GM18508 (cell line): ENCODE data around the gene TNFSF10.
"Not testable (repeated sequence)": the region's sequence is repeated elsewhere in the genome, so short reads cannot be mapped to it uniquely, and the experiment has no call there.

ENCODE experiments used
- ATAC-seq: cut with Tn5 transposase; IDR thresholded peaks from one replicate; pipeline ENCODE4 v1.9.1; 2021; ENCODE audit warnings: moderate number of reproducible peaks; ENCODE audit not compliant: insufficient read depth, unreplicated experiment

TNFSF10 gene

DNA sequence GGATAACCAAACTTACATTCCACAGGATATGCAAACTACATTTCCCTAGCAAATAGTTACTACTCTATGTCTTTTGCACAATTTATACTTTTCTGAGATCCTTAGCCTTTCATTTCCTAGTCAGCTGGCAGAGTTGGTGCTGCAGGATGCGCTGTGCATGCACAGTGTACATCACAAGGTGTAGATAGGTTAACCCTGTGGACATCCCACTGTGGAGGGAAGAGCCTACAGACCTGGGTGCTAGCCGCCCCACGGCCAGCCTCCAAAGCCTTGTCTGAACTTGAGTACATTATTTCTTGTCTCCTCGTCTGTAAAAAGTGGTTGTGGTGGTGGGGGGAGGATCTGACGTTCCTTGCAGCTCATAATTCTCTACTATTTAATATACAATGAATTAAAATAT, 3.5 kb downstream of the TNFSF10 start:
- ATAC-seq, result no peak

DNA sequence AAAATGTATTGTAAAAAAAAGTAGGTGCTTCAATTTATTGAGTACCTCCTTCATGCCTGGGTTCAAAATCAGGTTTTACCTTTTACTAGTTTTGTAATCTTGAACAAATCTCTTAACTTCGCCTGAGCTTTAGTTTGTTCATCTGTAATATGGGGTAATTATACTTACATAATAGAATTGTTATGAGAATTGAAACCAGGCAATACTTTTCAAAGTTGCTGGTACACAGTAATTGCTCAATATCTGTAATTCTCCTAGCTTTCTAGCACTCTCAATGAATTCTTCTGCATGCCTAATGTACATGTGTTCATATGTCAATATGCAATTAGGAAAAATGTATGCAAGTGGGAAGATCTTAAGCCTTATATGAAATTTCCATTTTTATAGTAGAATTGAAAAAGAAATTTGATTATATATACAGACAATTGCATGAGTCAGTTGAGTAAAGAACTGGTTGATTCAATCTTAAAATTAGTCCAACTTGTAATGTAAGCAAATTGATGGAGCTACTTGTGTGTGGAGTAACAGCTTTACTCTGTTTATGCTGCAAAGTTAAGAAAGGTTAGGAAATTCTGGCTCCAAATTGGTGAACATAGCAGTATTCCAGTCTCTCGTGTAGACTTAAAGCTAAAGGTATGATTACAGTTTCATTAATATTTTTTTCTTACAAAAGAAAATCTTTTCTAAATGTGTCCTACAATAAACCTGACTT, 4.1 kb downstream of the TNFSF10 start:
- no peak for ATAC-seq

DNA sequence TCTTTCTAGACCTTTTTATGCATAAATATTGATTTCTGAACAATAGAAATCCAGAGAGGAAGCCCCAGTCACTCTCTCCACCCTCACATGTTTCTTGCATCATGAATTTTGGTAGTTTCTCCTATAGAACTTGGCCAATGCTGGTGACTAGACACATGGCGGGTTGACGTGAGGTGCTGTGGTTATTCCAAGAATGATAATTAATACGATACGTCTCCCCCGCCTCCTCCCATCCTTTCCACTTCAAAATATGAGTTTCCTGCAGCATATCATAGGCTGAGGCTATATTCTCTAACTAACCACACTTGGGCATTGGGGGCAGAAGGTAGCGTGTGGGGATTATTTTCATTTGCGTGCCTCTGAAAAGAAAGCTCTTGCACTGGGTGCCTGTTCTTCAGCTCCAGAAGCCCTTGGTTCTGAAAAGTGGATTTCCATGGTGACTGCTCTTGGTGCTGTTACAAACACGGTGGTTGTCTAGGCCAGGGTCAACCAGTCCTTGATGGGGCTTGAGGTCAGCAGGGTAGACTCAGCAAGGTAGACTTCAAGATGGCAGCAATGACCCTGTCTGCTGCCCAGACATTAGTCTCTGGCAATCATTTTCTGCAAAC, 5.3 kb downstream of the TNFSF10 start:
- no peak for ATAC-seq

DNA sequence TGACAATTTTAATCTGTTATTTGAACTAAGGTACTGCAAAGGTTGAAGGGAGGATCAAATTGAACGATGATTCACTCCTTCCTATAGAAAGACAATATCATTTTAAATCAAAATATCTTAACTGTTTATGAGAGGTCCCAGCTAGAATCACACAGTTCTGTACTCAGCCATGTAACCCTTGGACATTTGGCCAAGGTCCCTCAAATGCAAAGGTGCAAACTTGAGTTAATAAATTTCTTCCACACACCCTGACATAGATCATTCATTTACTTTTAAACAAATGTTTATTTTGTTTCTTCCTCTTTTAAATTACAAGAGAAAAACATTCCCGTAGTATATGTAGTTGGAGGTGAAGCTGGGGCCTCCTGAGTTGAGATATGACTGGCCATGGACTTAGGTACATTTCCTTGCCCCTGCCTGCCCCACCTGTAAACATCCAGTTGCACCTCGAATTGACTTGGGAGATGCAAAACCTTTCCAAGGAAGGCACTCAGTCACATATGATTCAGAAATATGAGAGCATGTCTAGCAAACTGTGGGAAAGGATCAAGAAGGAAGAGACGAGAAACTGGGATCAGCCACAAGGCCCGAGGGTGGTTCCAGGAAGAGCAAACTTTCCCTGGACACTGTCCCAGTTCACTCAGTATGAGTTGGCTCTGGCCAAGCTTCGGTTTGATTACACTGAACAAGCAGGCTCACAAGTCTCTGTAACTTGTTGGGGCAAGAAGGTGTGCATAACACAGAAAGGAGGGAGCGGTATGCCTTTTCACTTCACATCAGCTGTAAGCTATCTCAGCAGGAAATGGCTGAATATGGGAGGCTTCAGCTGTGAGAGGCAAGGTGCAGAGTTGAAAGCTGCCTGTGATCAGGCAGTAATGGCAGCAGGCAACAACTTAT, 6.7 kb downstream of the TNFSF10 start:
- ATAC-seq, result no peak

DNA sequence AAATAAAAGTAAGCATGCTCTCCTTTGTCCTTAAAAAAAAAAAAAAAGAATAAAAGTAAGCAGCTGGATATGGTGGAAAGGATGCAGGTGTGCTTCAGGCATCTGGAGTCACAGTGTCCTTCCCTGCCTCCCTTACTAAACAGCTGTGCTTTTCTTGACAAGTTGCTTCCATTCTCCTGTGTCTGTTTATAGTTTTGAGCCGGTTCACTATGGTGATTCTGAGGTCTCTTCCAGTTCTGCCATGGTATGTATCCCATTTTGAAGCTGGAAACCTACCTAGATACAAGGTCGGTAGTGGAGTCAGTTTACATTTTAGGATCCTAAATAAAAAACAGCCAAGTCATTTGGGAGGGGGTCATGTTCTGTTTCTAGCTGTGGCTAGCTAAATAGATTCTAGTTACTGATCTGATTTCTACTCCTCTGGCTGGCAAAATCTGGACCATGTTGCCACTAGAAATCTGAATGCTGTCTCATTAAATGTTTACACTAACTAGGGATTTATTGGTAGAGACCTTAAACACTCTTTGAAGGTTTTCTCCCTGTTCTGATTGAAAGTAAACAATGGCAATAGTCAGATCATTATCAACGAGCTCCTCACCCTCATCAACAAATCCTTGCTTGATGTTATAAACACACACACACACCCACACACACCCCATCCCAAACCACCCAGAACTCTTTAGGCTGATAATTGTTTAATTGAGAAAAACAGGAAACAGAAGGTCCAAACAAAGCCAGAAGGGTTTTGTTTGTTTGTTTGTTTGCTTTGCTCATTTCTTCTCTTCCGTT, 7.9 kb downstream of the TNFSF10 start:
- no peak for ATAC-seq

DNA sequence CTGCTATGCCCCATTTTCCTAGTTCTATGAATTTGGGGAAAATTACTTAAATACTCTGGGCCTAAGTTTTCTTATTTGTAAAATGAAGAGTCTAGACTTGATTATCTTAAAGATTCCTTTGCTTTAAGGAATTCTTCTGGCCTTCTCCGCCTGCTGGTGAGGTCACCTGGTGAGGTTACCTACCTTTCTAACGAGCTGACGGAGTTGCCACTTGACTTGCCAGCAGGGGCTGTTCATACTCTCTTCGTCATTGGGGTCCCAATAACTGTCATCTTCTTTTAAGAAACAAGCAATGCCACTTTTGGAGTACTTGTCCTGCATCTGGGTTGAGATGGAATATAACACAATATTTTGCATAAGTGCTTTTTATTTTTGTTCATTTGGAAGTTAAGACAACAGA, 8.6 kb downstream of the TNFSF10 start:
- ATAC-seq, result no peak

DNA sequence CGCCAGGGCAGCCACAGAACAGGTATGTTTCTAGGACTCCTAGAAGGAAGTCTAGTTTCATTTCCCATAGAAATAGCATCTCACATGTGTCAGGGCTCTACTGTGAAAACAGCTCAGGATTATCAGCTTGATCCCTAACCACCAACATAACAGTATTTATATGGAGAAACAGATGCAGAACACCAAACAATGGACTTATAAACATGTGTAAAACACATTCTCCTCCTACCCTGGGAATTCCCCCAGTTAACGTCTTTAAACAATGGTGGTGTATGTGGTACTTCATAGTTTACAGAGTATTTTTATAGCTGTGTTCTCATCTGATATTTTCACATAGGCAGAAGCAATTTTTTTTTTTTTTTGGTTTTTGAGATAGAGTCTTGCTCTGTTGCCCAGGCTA, 9.7 kb downstream of the TNFSF10 start:
- ATAC-seq, result no peak

DNA sequence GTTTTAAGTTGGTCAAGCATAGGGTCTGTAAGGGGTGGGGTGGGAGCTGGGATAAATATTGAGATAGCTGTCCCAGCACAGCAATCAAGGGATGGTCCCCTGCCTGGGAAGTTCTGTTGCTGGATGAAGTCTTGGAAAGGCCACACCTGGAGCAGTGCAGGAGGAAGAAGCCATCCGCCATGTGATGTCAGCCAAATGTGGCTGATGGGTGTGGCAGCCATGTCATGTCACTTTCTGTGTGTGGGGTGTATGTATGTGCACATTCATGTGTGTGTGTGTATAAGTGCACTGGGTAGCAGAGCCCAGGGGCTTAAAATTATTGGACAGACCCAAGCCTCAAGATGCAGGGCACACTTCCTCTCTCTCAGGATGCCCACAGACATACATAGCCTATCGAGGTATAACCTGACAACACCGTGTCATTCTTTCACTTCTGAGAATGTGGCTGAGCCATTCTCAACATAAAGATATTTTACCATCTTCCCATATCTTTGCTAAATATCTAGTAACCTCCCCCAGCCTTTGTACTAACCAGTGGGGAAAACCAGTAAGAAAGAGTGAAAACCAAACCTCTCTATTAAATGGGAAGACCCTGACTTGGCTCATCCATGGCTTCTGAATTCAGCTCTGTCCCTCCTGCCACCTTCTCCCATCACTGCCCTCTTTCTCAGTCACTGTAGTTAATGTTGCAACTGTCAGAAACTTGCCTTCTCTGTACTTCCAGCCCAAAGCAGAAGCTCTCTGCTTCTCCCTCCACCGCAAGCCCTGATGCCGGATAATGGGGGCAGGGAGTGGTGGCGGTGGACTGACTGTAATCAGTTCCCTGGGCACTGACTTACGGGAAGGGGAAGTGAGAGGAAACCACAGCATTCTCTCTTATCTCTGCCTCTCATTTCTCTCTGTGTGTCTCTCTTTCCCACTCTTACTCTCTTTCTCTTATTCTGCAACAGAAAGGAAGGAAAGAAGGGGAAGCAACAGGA, 11.2 kb downstream of the TNFSF10 start:
- ATAC-seq, result peak; percentile 53

DNA sequence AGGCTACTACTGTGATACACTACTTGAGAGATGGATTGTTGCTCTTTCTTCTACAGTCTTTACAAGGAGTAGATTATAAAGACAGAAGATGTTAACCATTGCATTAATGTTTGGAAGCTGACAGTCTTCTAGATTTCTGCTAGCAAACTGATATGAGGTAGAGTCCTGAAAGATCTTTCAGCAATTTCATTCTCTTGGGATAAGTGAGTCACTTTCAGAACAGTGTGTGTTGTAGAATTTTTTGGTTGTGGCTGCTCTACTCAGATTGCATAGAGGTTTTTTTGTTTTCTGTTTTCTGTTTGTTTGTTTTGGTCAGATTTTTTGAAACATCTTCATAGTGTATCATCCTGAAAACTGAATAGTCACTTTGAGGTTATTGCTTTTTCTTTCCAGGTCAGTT, 17.1 kb downstream of the TNFSF10 start:
- ATAC-seq, result no peak

DNA sequence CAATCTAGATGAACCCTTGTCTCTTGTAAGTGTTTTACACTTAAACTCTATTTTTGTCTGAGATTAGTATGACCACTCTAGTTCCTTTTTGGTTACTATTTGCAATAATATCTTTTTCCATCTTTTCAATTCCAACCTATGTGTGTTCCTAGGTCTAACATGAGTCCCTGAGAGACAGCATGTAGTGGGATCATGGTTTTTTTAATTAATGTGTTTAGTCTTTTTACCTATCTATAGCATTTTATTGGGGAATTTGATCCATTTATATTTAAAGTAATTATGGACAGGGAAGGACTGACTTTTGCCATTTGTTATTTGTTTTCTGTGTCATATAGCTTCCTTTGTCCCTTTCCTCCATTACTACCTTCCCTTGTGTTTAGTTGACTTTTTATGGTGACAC, 21.7 kb downstream of the TNFSF10 start:
- ATAC-seq, result no peak

DNA sequence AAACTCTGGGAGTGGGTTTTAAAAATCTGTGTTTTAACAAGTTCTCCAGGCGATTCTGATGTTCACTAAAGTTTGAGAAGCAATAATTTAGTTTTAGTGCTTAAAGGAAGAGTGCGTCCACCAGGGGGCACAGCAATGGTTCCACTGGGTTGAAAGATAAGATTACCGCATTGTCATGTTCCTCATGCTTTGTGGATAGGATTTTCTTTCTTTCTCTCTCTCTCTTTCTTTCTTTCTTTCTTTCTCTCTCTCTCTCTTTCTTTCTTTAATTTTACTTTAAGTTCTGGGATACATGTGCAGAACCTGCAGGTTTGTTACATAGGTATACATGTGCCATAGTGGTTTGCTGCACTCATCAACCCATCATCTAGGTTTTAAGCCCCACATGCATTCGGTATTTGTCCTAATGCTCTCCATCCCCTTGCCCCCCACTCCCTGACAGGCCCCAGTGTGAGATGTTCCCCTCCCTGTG, 33.0 kb downstream of the TNFSF10 start:
- not testable (repeated sequence) for ATAC-seq

DNA sequence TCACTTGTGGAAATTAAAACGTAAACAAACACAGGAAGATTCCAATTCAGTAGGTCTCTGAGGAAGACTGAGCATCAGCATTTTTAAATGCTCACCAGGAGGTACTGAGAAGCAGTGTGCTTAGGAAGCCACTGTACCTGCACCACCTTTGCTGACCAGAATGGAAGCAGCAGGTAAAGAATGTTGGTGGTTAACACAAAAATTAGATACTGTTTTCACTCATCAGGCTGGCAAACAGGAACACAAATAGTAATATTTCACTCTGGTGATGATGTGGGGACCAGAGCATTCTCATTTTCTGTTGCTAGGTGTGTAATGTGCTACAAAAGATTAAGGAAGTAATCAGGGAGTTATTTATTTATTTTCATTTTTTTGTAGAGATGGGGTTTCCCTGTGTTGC, 45.1 kb downstream of the TNFSF10 start:
- ATAC-seq, result no peak

DNA sequence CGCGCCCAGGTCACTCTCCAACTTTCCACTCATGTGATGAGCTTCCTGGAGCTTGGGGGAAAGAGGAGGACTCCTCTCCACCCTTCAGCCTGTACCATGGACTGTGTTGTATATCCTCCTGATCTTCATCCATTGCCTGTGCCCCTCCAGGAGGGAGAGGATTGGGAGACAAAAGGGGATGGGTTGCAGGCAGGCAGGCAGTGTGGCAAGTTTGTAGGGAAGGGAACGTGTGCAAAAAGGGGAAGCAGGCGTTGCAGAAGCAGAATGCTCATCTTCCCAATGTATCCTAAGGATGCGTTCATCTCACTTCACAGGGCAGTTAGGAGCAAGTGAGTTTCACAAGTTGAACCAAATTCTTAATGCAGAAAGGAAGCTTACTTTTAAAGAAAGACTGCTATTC, 46.9 kb downstream of the TNFSF10 start:
- ATAC-seq, result no peak

DNA sequence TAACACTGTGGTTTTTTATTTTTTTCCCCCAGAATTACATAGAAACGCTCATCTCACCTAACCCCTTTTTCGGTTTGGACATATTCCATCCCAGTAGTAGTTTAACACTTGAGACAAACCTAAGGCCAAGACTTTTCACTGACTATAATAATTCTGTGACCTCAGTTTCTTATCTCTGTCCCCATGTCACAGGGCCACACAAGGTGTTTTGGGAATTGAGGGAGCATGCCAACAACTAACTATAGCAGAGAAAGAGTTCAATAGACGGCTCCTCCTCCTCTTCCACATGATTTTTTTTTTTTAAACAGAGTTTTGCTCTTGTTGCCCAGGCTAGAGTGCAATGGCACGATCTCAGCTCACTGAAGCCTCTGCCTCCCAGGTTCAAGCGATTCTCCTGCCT, 47.5 kb downstream of the TNFSF10 start:
- no peak for ATAC-seq

DNA sequence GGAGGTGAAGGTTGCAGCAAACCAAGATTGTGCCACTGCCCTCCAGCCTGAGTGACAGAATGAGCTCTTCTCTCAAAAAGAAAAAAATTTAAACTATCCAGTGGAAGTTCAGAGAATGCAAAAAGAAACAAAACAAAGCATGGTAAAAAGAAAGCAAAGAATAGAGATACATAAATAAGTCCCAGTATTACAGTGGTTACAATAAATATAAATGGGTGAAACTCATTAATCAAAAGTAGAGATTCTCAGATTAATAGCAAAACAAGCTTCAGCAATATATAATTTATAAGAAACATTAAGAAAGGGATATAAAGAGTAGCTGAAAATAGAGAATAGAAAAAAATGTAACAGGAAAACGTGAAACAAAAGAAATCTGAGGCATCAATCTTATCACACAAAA, 51.3 kb downstream of the TNFSF10 start:
- ATAC-seq, result no peak

DNA sequence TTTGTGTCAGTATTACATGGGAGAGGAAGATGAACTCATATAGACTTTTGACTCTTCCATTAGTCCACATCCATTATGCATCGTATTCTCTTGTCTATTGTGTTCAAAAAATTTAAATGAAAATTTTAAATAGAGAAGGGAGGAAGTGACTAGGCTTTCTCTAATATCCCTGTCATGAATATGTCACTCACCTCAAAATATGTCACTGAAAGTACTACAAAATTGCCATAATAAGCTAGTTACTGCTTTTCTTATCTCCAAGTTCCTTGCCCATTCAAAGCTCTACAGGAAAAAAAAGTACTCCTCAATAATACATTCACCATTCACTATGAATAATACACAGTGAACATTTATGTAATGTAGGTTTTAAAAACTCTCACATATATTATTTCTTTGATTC, 52.6 kb downstream of the TNFSF10 start:
- no peak for ATAC-seq

DNA sequence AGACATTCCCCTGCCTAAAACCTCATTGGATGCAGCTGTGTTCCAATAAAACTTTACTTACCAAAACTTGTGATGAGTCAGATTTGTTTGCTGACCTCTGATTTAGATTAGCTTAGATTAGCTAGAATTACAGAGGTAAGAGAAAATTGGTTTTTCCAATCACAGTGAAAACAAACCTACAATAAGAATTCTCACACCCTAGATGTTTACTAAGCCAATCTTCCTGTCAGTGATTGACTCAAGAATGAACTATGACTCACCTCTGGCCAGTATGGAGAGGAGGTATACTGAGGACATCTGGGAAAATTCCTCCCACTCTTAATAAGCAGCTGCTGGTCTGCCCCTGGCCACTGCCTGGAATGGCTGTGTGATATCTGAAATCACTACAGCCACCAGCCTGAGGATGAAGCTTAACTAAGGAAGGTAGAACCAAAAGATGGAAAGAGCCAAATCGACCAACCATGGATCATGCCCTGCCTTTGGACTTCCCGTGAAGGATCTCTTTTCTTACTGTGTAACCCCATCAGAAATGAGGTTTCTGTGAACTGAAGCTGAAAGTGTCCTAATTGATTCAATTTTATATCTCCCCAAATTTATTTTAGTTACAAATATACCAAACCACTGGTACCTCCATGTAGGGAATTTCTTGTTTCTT, 55.9 kb downstream of the TNFSF10 start:
- no peak for ATAC-seq

DNA sequence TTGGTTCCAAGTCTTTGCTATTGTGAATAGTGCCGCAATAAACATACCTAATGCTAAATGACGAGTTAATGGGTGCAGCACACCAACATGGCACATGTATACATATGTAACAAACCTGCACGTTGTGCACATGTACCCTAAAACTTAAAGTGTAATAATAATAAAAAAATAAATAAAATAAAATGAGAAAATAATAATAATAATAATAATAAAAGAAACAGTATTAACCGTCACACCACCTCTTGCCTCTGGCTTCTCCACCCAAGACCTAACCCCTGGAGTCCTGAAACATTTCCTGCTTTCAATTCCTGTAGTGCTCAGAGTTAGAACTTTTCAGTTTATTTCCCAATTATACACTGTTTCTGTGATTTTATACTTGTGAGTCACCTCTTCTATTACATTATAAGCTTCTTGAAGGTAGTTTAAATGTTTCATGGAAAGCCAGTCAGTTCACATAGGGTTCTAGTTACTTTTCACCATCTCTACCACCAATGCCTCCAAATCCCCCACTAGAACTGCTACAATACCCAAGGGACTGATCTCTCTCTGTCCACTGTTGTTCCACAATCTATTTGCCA, 56.6 kb downstream of the TNFSF10 start:
- ATAC-seq, result no peak
